ENCODE measurements around the gene GGT6.

DNA sequence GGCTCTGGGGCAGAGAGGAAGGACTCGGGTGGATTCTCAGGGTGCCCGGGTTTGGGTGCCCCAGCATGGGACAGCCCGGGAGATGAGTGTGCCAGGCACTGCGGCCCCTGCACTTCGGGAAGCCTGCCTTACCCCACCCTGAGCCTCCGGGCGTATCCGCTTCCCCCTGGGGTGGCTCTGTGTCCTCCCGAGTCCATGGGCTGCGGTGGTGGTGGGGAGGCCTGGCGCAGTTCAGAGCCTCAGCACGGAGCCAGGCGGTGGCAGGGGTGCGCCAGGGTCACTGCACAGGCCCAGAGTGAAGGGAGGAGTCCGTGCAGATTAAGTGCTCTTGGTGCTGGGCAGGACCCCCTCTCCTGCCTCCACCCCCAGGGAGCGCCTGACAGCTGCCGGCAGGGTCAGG lies 25.9 kb downstream of the GGT6 start:
- TF ChIP-seq, protein P1, sequence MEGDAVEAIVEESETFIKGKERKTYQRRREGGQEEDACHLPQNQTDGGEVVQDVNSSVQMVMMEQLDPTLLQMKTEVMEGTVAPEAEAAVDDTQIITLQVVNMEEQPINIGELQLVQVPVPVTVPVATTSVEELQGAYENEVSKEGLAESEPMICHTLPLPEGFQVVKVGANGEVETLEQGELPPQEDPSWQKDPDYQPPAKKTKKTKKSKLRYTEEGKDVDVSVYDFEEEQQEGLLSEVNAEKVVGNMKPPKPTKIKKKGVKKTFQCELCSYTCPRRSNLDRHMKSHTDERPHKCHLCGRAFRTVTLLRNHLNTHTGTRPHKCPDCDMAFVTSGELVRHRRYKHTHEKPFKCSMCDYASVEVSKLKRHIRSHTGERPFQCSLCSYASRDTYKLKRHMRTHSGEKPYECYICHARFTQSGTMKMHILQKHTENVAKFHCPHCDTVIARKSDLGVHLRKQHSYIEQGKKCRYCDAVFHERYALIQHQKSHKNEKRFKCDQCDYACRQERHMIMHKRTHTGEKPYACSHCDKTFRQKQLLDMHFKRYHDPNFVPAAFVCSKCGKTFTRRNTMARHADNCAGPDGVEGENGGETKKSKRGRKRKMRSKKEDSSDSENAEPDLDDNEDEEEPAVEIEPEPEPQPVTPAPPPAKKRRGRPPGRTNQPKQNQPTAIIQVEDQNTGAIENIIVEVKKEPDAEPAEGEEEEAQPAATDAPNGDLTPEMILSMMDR (optimal IDR thresholded peaks at IDR 0.05 in 1 of 3, IDR thresholded peaks at IDR 0.05 in 1 of 3, conservative IDR thresholded peaks at IDR 0.05 in 1 of 3; ENCODE audit: extremely low read depth in 1 of 3, insufficient read depth in 2 of 3, low read length in 3 of 3) = no peak
- no peak for TF ChIP-seq EZH2 (IDR thresholded peaks at IDR 0.05; ENCODE audit: low read length)

All from keratinocyte (primary cell).